ENCODE results near the gene USP40. TPM values are rescaled to one million over a fixed set of nuclear protein-coding genes. Genes with fewer than 3 reads are reported as not detected.

USP40 gene
- total and polyA plus RNA-seq, 2 of the 8 experiments (the other 6 are each of a cell fraction or from before 2014, with no cell fraction given): 12.0 to 15.7 TPM

DNA sequence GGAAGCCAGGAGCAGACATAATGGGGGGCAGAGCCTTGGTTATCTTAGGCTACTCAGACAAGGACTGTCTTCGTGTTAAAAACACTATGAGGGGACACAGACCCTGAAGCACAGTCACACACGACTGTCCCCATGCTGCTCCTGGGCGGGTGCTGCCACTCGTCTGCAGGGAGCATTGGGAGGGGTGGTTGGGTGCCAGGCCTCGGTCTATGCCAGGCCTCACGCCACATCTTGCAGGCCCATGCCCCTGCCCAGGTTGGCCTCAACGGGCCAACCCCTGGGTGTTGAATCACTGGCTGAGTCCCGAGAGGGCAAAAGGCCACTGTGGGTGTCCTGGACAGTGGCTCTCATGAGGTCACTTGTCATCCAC, 97.9 kb downstream of the USP40 start:
- FAIRE-seq (no peak), DNase-seq (ENCODE audit: low read depth in 1 of 2, low spot score in 2 of 2) (no peak)
- no peak overlapping the region for H2AK5ac ChIP-seq (ENCODE audit: low read depth, low read length)
- no peaks in the 10 kb centered on the region for H3K23me2 ChIP-seq (ENCODE audit: low read depth, low read length)
- H2BK12ac ChIP-seq (ENCODE audit: low read depth, low read length): no peak overlapping the region
- ChIA-PET CTCF (ENCODE audit: partially characterized antibody) (interaction anchor here (1.2 to 3.2 kb wide), 3 partner anchors 12 to 238 kb away, joined by 3 to 12 read pairs (median 7); no protein-coding TSS in a partner anchor), POLR2A (ENCODE audit: partially characterized antibody) (no interaction called here)
- no peaks in the 10 kb centered on the region for H3K27me3 ChIP-seq (replicated peaks in 1 of 4; ENCODE audit: control insufficient read depth in 3 of 4, extremely low read depth in 1 of 4, insufficient read depth in 3 of 4, low read length in 3 of 4)
- H3K79me1 ChIP-seq (ENCODE audit: low read depth, low read length): no peaks in the 10 kb centered on the region
- peaks cover under 1 to 11% (median 3%) of the 10 kb centered on the region in 4 experiments; a peak in 5 of 8 replicates for H3K36me3 ChIP-seq (ENCODE audit: control insufficient read depth in 2 of 4, insufficient read depth in 4 of 4, low read length in 3 of 4)
- 91% methylated on average over 8 of the region's 8 CpGs; no CpG with 5 or more reads in 1 of the 2 experiments for WGBS, 2 experiments (ENCODE audit: extremely low coverage in 1 of 2, insufficient coverage in 1 of 2, insufficient read length in 1 of 2, insufficient replicate concordance in 2 of 2, low coverage in 1 of 2, low lambda C conversion rate in 2 of 2, missing lambda C conversion rate in 1 of 2)
- no peak overlapping the region for H2BK20ac ChIP-seq (ENCODE audit: low read length)
- no peak overlapping the region for H4K8ac ChIP-seq (ENCODE audit: extremely low read depth, insufficient read depth, low read length)
- no peaks in the 10 kb centered on the region for H3K9me3 ChIP-seq (ENCODE audit: insufficient read depth in 2 of 2, low read depth in 1 of 2, low read length in 1 of 2)
- H4K91ac ChIP-seq (replicated peaks; ENCODE audit: insufficient read length, low read length): no peak overlapping the region
- no peak overlapping the region for H2BK5ac ChIP-seq (ENCODE audit: low read depth, low read length)
- H4K5ac ChIP-seq (ENCODE audit: insufficient read length, low read depth, low read length): no peak overlapping the region
- peaks cover 0 to 3% of the 10 kb centered on the region in 2 experiments for H4K20me1 ChIP-seq (replicated peaks in 1 of 2; ENCODE audit: control insufficient read depth in 1 of 2, insufficient read depth in 2 of 2, low read length in 2 of 2)
- H2AFZ ChIP-seq (ENCODE audit: low read length): no peak overlapping the region
- H3K9ac ChIP-seq (replicated peaks in 1 of 4; ENCODE audit: extremely low read depth in 1 of 4, low read depth in 3 of 4, low read length in 3 of 4): no peak overlapping the region
- H3K23ac ChIP-seq (ENCODE audit: insufficient read length): no peak overlapping the region
- no peaks in the 10 kb centered on the region for H3K4me1 ChIP-seq (replicated peaks in 1 of 4; ENCODE audit: control insufficient read depth in 3 of 4, insufficient read depth in 4 of 4, low read length in 3 of 4)
- H3K56ac ChIP-seq (replicated peaks; ENCODE audit: insufficient read length, low read depth, low read length): no peak overlapping the region
- no peak overlapping the region for H3K14ac ChIP-seq (ENCODE audit: insufficient read length)
- H2BK15ac ChIP-seq (ENCODE audit: low read length): no peak overlapping the region
- H3K4me3 ChIP-seq (ENCODE audit: extremely low read depth in 1 of 4, insufficient read depth in 2 of 4, low read depth in 3 of 4, low read length in 4 of 4): no peak overlapping the region
- no peak overlapping the region for H3K18ac ChIP-seq (ENCODE audit: extremely low read depth, low read length)
- H3K4ac ChIP-seq (replicated peaks; ENCODE audit: insufficient read length, low read depth, low read length): no peak overlapping the region
- no peaks in the 10 kb centered on the region for H3K79me2 ChIP-seq (ENCODE audit: control insufficient read depth in 1 of 2, insufficient read depth in 2 of 2, low read length in 2 of 2)
- no peak overlapping the region for H3K27ac ChIP-seq (ENCODE audit: low read depth, low read length)
- no peak overlapping the region for H2BK120ac ChIP-seq (replicated peaks; ENCODE audit: low read depth, low read length)
- H3K4me2 ChIP-seq (ENCODE audit: insufficient read depth in 1 of 2, low read depth in 2 of 2, low read length in 2 of 2): no peak overlapping the region
- TF ChIP-seq PHF8 (conservative IDR thresholded peaks at IDR 0.05; ENCODE audit: low read depth, low read length): no peak
- no peak for TF ChIP-seq TCF12 (IDR thresholded peaks at IDR 0.05; ENCODE audit: low read depth, low read length)
- no peak for TF ChIP-seq JUND (IDR thresholded peaks at IDR 0.05; ENCODE audit: low read length)
- TF ChIP-seq ZNF274 (IDR thresholded peaks at IDR 0.05; ENCODE audit: borderline replicate concordance, extremely low read depth, low read length): no peak
- TF ChIP-seq BRCA1 (IDR thresholded peaks at IDR 0.05; ENCODE audit: low read depth, low read length): no peak
- no peak for TF ChIP-seq GTF2F1 (IDR thresholded peaks at IDR 0.05; ENCODE audit: borderline replicate concordance, low read depth, low read length)
- TF ChIP-seq YY1 (IDR thresholded peaks at IDR 0.05; ENCODE audit: low read depth, low read length): no peak
- no peak for TF ChIP-seq RFX5 (IDR thresholded peaks at IDR 0.05; ENCODE audit: borderline replicate concordance, low read depth, low read length)
- TF ChIP-seq, protein P1, sequence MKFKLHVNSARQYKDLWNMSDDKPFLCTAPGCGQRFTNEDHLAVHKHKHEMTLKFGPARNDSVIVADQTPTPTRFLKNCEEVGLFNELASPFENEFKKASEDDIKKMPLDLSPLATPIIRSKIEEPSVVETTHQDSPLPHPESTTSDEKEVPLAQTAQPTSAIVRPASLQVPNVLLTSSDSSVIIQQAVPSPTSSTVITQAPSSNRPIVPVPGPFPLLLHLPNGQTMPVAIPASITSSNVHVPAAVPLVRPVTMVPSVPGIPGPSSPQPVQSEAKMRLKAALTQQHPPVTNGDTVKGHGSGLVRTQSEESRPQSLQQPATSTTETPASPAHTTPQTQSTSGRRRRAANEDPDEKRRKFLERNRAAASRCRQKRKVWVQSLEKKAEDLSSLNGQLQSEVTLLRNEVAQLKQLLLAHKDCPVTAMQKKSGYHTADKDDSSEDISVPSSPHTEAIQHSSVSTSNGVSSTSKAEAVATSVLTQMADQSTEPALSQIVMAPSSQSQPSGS (IDR thresholded peaks at IDR 0.05; ENCODE audit: low read length): no peak
- TF ChIP-seq SRF (IDR thresholded peaks at IDR 0.05; ENCODE audit: low read depth, low read length): no peak
- TF ChIP-seq RBBP5 (IDR thresholded peaks at IDR 0.05; ENCODE audit: borderline replicate concordance, low read depth, low read length): no peak
- no peak for TF ChIP-seq HDAC6 (IDR thresholded peaks at IDR 0.05; ENCODE audit: low read depth, low read length)
- no peak for TF ChIP-seq ASH2L (IDR thresholded peaks at IDR 0.05; ENCODE audit: low read length)
- TF ChIP-seq TEAD4 (IDR thresholded peaks at IDR 0.05; ENCODE audit: low read depth, low read length): no peak
